Esophagus (tissue), 2 donors: Measurements from ENCODE around the gene PTPRE. TPM values are rescaled to one million over a fixed set of nuclear protein-coding genes. Genes with fewer than 3 reads are reported as not detected.
A peak's percentile ranks its signal among the peaks of the same experiment; 100 is the strongest.

Experiments used
- H3K27ac ChIP-seq, 2 donors: one replicate each; pipeline ENCODE4 v1.5.1; 2013; ENCODE audit warnings: low read depth in 2 of 2, mild to moderate bottlenecking in 2 of 2, inconsistent platforms in 1 of 2, low read length in 1 of 2, moderate library complexity in 1 of 2
- H3K27me3 ChIP-seq, 2 donors: one replicate each; pipeline ENCODE4 v1.6.1; 2013; ENCODE audit warnings: low read length in 2 of 2, control low read depth in 1 of 2, mild to moderate bottlenecking in 1 of 2; ENCODE audit not compliant: insufficient read depth in 2 of 2, control insufficient read depth in 1 of 2
- H3K36me3 ChIP-seq, 2 donors: one replicate each; pipeline ENCODE4 v1.6.1; 2013; ENCODE audit warnings: low read length in 1 of 2; ENCODE audit not compliant: control insufficient read depth in 2 of 2, insufficient read depth in 2 of 2
- H3K4me1 ChIP-seq, 2 donors: one replicate each; pipeline ENCODE4 v1.6.1; 2013; ENCODE audit warnings: low read length in 1 of 2; ENCODE audit not compliant: control insufficient read depth in 2 of 2, insufficient read depth in 2 of 2
- H3K4me3 ChIP-seq, 2 donors: one replicate each; pipeline ENCODE4 v1.5.1; 2013; ENCODE audit warnings: low read length in 2 of 2, mild to moderate bottlenecking in 2 of 2, low read depth in 1 of 2, moderate library complexity in 1 of 2
- H3K9me3 ChIP-seq, 2 donors: one replicate each; pipeline ENCODE4 v1.6.1; 2013; ENCODE audit warnings: mild to moderate bottlenecking in 2 of 2, low read depth in 1 of 2, low read length in 1 of 2, moderate library complexity in 1 of 2; ENCODE audit not compliant: control insufficient read depth in 2 of 2, insufficient read depth in 1 of 2
- WGBS, 2 donors: extraction: QIAGEN DNeasy Blood & Tissue Kit; methylation state at CpG; one replicate each; pipeline ENCODE4 v1.1.7; 2013; 5-methylcytosine and 5-hydroxymethylcytosine counted together
- polyA plus RNA-seq, 2 donors: library from polyadenylated mRNA; stranded (reverse); fragments of 200-250 nt; gene quantifications; one replicate each; pipeline ENCODE4 v1.2.3, GENCODE V29; 2013
- donor health status: healthy with polysubstance abuse.
- donor health status: Bipolar disorder and iron deficiency.

PTPRE gene
- polyA plus RNA-seq, 2 donors = 3.8 to 5.5 TPM

DNA sequence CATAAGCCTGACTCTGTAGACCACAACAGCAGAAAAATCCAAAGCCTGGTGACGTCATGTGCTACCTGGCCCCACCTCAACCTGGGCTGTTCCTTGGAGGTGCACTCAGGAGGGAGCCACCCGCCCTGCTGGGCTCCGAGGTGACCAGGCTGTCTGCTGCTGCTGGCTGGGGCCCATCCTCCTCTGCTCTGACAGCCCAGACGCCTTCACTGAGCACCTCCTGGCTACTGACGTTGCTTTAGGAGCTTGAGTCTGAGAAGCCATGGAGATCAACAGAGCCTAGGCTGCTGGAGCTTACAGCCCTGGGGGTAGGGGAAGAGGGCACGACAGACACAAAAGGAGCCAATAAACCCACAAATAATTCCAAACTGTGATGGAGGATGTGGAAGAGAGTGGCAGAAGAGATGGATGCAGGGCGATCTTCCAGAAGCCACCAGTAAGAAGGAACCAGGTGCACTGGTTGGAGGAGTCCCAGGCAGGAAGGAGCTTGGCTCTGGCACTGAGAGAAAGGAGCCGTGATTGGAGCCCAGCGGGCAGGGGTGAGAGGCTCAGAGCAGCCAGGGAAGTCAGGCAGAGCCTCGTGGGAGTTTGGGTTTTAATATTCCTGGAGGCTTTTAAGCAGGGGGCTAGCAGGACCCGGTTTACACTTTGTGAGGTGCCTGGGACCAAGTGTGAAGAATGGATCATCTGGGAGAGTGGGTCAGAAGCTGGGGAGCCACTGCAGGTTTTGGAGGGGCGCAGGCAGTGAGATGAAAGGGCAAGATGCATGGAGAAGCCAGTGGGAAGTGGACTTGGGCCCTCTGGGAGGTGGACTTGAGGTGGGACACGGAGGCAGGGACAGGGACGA is 1.7 kb upstream of the PTPRE start:
- Histone ChIP-seq H3K27me3 (no peaks in the 10 kb centered on the region), H3K4me3 (no peak overlapping the region), H3K27ac (no peak overlapping the region), H3K4me1 (peaks cover 3 to 4% of the 10 kb centered on the region in 2 donors), H3K9me3 (no peaks in the 10 kb centered on the region), H3K36me3 (no peaks in the 10 kb centered on the region)
- 77% methylated on average over 14 of the region's 14 CpGs for WGBS, 2 donors

DNA sequence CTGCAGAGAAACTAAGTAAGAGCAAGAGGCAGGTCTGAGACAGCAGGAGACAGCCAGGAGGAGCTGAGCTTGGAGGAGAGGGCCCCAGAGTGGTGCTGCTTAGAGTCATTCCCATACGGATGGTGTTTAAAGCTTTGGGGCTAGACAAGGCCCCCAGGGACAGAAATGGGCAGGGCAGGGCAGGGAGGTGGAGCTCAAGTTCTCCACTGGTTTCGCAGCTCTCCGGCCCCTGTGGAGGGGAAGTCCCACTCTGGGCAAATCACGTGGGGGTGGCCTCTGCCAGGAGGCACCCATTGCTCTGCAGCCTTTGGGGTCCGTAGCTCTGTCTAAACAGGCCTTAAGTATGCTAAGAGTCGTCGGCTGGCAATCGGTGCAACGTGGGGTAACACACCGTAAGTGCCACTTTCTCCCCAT is 1.0 kb upstream of the PTPRE start:
- Histone ChIP-seq H3K27ac (no peak overlapping the region), H3K27me3 (no peaks in the 10 kb centered on the region), H3K36me3 (no peaks in the 10 kb centered on the region), H3K4me3 (no peak overlapping the region), H3K4me1 (peaks cover 3 to 4% of the 10 kb centered on the region in 2 donors), H3K9me3 (no peaks in the 10 kb centered on the region)
- 84 to 89% methylated on average over 10 of the region's 10 CpGs for WGBS, 2 donors

DNA sequence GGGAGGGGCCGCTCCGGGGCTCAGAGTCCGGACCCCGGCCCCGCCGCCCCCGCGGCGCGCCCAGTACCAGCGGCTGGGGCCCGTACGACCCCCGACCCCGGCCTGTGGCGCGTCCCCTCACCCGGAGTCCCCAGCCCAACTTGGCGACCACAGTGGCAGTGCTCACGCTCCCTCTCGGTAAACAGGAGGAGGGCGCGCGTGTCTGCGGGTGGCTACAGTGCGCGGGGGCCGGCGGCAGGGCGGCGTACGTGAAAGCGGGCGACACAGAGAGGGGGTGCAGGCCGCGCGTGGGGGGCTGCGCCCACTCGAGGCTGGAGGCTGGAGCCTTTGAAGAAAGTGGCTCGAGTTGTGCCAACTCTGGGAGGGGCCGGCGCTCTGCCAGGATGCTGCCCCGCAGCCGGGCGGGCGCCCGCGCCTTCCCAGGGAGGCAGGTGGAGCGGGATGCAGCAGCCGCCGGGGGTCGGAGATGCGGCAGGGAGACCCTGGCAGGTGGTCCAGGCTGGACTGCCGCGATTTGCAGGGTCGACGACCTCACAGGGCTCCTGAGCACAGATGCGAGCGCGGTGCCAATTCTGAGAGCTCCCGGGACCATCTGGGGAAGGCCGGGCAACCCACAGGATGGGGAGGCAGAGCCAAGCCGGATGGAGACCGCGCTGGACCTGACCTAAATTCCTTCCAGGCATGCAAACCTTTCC is 655 bp downstream of the PTPRE start:
- H3K36me3 ChIP-seq = no peaks in the 10 kb centered on the region
- no peaks in the 10 kb centered on the region for H3K9me3 ChIP-seq
- WGBS, 2 donors = 4 to 5% methylated on average over 64 to 65 of the region's 65 CpGs
- peak overlapping the region in 1 of 2 donors; percentile 74 for H3K27ac ChIP-seq
- no peaks in the 10 kb centered on the region for H3K27me3 ChIP-seq
- H3K4me3 ChIP-seq = peak overlapping the region; percentile 47 to 49
- H3K4me1 ChIP-seq = peaks cover 3 to 4% of the 10 kb centered on the region in 2 donors

DNA sequence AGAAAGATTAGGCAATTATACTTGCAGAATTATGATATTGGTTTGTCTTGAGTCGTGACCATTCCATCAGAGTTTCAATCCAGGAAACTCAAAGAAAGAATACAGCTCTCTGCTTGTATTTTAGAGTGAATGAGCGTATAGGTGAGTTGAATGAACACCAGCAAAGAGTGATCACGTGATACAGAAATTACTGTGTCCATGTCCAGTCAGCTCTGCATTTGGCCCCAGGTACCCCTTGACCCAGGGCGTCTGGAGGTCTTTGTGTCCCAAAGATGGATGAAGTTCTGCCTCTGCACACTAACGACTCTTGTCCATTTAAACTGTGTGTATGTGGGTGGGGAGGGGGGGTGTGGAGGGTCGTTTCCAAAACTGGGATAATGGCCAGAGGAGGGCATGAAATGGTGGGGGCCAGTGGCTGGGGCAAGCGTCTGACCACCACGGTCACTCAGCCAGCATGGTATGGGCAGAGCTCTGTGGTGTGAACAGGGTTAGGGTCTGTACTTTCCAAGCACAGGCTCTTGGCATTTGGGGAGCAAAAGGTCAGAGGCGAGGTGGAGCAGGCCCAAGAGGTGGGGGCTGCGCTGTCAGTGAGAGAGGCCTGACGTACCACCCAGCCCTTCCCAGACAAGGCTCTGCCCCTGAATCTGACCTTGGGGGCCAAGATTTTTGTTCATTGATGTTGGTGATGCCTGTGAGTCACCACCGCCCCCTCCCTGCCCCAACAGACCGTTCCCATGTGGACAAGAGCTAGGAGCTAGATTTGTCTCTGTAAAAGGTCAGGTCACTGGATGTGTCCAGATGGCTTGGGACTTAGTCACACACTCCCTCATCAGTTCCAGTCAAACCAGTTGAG is 1.4 kb downstream of the PTPRE start:
- WGBS, 2 donors = 55 to 61% methylated on average over 13 of the region's 13 CpGs

DNA sequence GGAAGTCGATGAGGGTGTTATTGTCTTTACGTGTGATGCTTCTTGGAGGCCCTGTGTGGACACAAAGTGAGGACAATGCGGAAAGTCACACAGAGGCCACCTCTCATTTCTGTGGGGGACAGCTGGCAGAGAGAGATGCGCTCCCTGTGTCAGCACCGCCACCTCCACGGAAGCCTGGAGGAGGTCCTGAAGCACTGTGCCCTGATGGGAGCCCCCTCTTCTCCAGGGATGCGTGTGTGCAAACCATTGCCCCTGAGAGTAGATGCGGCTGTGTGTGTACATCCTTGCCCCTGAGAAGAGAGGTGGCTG is 2.0 kb downstream of the PTPRE start:
- Histone ChIP-seq H3K4me1 (peaks cover 3 to 4% of the 10 kb centered on the region in 2 donors), H3K27me3 (no peaks in the 10 kb centered on the region), H3K9me3 (no peaks in the 10 kb centered on the region), H3K4me3 (no peak overlapping the region), H3K27ac (no peak overlapping the region), H3K36me3 (no peaks in the 10 kb centered on the region)
- 83 to 86% methylated on average over 8 of the region's 8 CpGs for WGBS, 2 donors

More for the DNA sequence above, 1.4 kb downstream of the PTPRE start:
- Histone ChIP-seq H3K36me3 (no peaks in the 10 kb centered on the region), H3K4me1 (peaks cover 3 to 4% of the 10 kb centered on the region in 2 donors), H3K27ac (no peak overlapping the region), H3K4me3 (no peak overlapping the region), H3K9me3 (no peaks in the 10 kb centered on the region), H3K27me3 (no peaks in the 10 kb centered on the region)

DNA sequence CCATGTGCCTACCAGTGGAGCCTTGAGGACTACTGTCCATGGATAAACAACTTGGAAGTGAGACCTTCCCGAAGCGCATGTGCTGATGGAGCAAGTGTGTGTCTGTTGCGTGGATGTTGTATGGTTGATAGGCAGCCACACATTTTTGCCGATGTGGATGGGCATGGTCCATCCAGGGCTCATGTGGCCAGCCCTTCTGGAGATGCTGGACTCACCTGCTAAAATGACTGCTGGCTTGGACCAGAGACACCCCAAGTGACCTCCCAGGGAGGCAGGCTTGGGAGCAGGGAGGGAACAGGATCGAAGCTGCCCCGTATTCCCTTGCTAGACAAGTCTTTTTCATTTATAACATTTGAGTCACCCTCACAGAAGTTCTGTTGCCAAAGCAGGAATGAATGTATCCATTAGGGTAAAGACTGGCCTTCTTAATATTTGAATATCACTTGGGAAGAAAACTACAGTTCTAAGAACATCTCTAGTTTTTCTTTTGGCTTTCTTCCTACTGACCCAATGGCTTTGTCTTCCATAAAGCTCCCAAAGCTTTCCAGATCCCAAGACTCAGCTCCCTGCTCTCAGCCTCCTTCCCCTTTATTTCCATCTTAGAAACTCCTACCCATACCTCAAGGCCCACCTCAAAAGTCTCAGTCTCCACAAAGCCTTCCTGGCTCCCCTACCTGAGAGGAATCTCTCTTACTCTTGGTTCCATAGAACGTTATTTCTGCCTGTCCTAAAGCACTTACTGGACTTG is 3.0 kb downstream of the PTPRE start:
- WGBS, 2 donors = 80 to 88% methylated on average over 7 of the region's 7 CpGs
- no peaks in the 10 kb centered on the region for H3K27me3 ChIP-seq
- no peaks in the 10 kb centered on the region for H3K36me3 ChIP-seq
- no peak overlapping the region for H3K4me3 ChIP-seq
- H3K27ac ChIP-seq = no peak overlapping the region
- peaks cover 3 to 4% of the 10 kb centered on the region in 2 donors for H3K4me1 ChIP-seq
- no peaks in the 10 kb centered on the region for H3K9me3 ChIP-seq

DNA sequence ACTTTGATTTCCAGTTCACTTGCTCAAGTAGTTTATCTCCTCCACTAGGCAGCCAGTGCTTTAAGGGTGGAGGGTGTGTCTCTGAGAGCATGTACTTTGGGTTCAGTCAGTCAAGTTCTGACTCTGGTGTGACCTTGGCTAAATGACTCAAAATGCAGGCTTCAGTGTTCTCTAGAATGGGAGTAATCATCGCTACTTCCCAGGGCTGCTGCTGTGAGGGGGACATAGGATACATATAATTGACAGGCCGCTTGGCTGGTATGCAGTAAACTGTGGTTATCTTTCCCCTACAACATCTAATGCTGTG is 3.5 kb downstream of the PTPRE start:
- WGBS, 2 donors = 88 to 91% methylated on average over 2 of the region's 2 CpGs
- Histone ChIP-seq H3K36me3 (no peaks in the 10 kb centered on the region), H3K4me3 (no peak overlapping the region), H3K27me3 (no peaks in the 10 kb centered on the region), H3K4me1 (peaks cover 3 to 4% of the 10 kb centered on the region in 2 donors), H3K9me3 (no peaks in the 10 kb centered on the region), H3K27ac (no peak overlapping the region)

DNA sequence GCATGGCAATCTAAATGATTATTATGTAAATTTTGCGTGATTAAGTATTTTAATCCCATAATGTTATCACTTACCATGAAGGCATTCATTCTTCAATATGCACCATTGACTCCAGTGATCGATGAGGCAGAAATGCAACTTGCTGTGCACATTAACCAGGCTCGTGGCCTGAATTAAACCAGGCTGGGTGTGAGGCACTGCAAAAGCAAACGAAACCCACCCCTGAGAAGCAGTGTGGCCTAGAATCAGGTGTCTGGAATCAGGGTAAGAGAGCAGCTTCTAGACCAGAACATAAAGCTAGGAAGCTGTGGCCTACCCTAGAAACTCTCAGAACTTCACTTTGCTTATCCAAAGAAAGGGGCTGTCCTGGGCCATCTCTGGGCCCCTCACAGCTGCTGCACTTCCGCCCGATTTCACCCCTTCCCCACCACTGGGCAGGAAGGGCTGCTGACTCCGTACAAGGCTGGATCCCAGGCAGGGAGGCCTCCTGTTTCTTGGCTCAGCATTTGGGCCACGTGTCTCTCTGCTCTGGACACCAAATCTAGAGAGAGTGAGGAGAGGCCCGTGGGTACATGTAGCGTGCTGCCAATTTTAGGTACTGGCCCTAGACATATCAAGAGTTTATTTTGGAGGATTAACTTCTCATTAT is 4.4 kb downstream of the PTPRE start:
- H3K9me3 ChIP-seq = no peaks in the 10 kb centered on the region
- no peak overlapping the region for H3K4me3 ChIP-seq
- no peaks in the 10 kb centered on the region for H3K27me3 ChIP-seq
- no peaks in the 10 kb centered on the region for H3K36me3 ChIP-seq
- 70% methylated on average over 10 of the region's 10 CpGs for WGBS, 2 donors
- H3K4me1 ChIP-seq = peaks cover 3 to 4% of the 10 kb centered on the region in 2 donors
- no peak overlapping the region for H3K27ac ChIP-seq

DNA sequence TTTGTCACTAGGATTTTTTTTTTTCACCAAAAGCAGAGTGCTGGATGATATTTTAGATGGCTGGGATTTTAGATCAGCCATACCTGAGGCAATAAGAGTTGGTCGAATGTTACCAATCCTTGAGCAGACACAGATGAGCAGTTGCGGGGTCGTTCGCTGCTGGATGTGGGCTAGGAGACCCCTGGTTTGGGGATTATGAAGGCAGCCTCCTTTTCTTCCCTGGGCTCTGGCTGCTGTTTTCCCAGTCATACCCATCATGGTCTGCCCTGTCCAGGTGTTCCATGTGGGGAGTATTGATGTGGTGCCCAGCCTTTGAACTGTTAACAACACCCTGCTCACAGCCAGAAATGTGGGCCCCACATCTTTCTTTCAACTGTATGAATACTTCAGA is 5.0 kb downstream of the PTPRE start:
- Histone ChIP-seq H3K36me3 (no peaks in the 10 kb centered on the region), H3K4me3 (no peak overlapping the region), H3K27me3 (no peaks in the 10 kb centered on the region), H3K9me3 (no peaks in the 10 kb centered on the region), H3K27ac (no peak overlapping the region), H3K4me1 (peaks cover 0 to 3% of the 10 kb centered on the region in 2 donors)
- WGBS, 2 donors = 80 to 92% methylated on average over 4 of the region's 4 CpGs
